Pancreas (tissue), 10 donors: ENCODE data around the gene SCMH1. TPM values are rescaled to one million over a fixed set of nuclear protein-coding genes. Genes with fewer than 3 reads are reported as not detected.

Experiments
- ATAC-seq, 4 donors: fragments of 200-7000 bp; cut with Tn5 transposase; one replicate each; pipeline versions ENCODE4 v1.8.0 to v1.9.1; 2020; ENCODE audit warnings: mild to moderate bottlenecking in 4 of 4, moderate library complexity in 4 of 4
- DNase-seq, 6 donors: peaks; one replicate each; pipeline ENCODE4 v3.0.0-alpha.2; 2020
- FAIRE-seq: peaks from 2 replicates; lab custom pipeline; 2012; peaks lifted over from hg19 to GRCh38; lab: Jason Lieb, UNC
- H3K27ac ChIP-seq, 4 donors: fragments of 200-600 bp; sonication (generic); 1 replicate in 3 of 4; 2 replicates in 1 of 4; pipeline versions ENCODE4 v1.5.0 to v1.8.0; 2020
- H3K27me3 ChIP-seq, 4 donors: fragments of 200-600 bp; one replicate each; pipeline ENCODE4 v1.8.0; 2021
- H3K36me3 ChIP-seq, 3 donors: fragments of 200-600 bp; sonication (generic) in 1 of 3; one replicate each; pipeline versions ENCODE4 v1.5.0 to v1.8.0; 2020 to 2021
- H3K4me1 ChIP-seq, 3 donors: fragments of 200-600 bp; one replicate each; pipeline ENCODE4 v1.8.0; 2021
- H3K4me3 ChIP-seq, 4 donors: fragments of 200-600 bp; sonication (generic) in 2 of 4; one replicate each; pipeline versions ENCODE4 v1.5.0 to v1.8.0; 2020 to 2021
- H3K9me3 ChIP-seq, 4 donors: fragments of 200-600 bp; one replicate each; pipeline ENCODE4 v1.8.0; 2021
- WGBS, 2 donors: extraction: QIAGEN DNeasy Blood & Tissue Kit; methylation state at CpG; one replicate each; pipeline ENCODE4 v1.1.7; 2013; 5-methylcytosine and 5-hydroxymethylcytosine counted together
- intact Hi-C, 3 donors: fragments of 100-400 bp; cut with DNase I; formaldehyde crosslinking; loops; one replicate each; pipeline versions ENCODE4 v1.11.1 to v1.14.2; 2022
- polyA plus RNA-seq, 2 donors: library from polyadenylated mRNA; stranded (reverse); fragments of 200-250 nt; gene quantifications; one replicate each; pipeline ENCODE4 v1.2.3, GENCODE V29; 2013
- total RNA-seq, 6 donors: library from RNA; stranded (reverse); fragmentation: NEBNext Ultra II Directional in 4 of 6; extraction: Animal tissue kit (Norgen Biotek cat#: 25700) in 4 of 6; gene quantifications; one replicate each; pipeline versions ENCODE4 v1.2.1 to v1.2.4, GENCODE V29; 2021 to 2023
- TF ChIP-seq, protein P1 (sequence below), 4 donors: fragments of 200-600 bp; sonication (generic) in 3 of 4; IDR thresholded peaks; one replicate each; pipeline versions ENCODE4 v1.5.0 to v1.8.0; 2021; ENCODE audit warnings: antibody characterized with exemption in 4 of 4
- donor health status: healthy with polysubstance abuse.
- donor health status: DM: no; HTN: no; CAD: no; lungs with moderate emphysema.
- donor health status: DM: no; HTN: no; CAD: no.
- donor health status: control.
- donor health status: control.
- donor health status: Bipolar disorder and iron deficiency.
- donor health status: DM: yes; HTN: yes; CAD: no.
- donor health status: DM: no; HTN: no; CAD: no.
- donor health status: DM: no; HTN: no; CAD: no.
- donor health status: DM: yes; HTN: yes; CAD: no.

SCMH1 gene
- total and polyA plus RNA-seq, 8 donors: 24.5 to 41.9 (median 29.9) TPM

DNA sequence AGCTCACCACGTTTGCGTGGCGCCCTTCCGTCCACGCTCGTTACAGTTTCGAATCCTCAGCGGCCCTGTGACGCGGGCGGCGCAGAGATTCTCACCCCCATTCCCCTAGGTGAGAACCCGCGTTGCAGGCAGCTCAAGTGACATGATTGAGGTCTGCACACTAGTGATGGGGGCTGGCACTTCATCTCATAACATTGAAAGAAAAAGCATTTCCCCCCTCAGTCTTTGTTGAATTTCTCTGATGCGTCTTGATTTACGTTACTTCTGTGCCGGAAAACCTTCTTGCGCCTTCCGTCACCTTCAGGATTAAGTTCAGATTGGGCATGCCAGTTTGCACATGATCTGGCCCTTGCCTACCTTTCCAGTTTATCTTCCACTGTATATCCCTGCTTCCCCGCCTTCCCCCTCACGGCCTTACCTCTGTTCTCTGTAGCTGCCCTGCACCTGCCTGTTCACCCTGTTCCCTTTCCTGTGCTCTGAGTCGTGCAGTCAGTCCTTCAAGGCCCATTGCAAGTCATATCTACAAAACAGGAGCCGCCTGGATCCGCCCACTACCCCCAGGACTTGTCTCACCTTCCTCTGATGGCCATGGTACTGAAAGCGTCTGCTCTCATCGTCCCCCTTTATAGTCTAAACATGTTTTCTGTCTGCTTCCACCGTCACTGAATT lies 261.5 kb downstream of the SCMH1 start:
- H3K27ac ChIP-seq: peak overlapping the region in 2 of 4 donors; percentile 85
- peak overlapping the region; percentile 62 to 95 (median 64) for H3K4me3 ChIP-seq
- DNase-seq (peak in 4 of 6 donors; percentile 20 to 35 (median 26)), ATAC-seq (no peak), FAIRE-seq (no peak)
- peaks cover 4 to 17% (median 16%) of the 10 kb centered on the region in 3 donors for H3K4me1 ChIP-seq
- no peaks in the 10 kb centered on the region for H3K27me3 ChIP-seq
- no peaks in the 10 kb centered on the region for H3K9me3 ChIP-seq
- WGBS, 2 donors: 29 to 35% methylated on average over 27 of the region's 27 CpGs
- TF ChIP-seq, protein P1, sequence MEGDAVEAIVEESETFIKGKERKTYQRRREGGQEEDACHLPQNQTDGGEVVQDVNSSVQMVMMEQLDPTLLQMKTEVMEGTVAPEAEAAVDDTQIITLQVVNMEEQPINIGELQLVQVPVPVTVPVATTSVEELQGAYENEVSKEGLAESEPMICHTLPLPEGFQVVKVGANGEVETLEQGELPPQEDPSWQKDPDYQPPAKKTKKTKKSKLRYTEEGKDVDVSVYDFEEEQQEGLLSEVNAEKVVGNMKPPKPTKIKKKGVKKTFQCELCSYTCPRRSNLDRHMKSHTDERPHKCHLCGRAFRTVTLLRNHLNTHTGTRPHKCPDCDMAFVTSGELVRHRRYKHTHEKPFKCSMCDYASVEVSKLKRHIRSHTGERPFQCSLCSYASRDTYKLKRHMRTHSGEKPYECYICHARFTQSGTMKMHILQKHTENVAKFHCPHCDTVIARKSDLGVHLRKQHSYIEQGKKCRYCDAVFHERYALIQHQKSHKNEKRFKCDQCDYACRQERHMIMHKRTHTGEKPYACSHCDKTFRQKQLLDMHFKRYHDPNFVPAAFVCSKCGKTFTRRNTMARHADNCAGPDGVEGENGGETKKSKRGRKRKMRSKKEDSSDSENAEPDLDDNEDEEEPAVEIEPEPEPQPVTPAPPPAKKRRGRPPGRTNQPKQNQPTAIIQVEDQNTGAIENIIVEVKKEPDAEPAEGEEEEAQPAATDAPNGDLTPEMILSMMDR (IDR thresholded peaks at IDR 0.05): no peak
- intact Hi-C loops: no loop called here
- H3K36me3 ChIP-seq: no peaks in the 10 kb centered on the region

DNA sequence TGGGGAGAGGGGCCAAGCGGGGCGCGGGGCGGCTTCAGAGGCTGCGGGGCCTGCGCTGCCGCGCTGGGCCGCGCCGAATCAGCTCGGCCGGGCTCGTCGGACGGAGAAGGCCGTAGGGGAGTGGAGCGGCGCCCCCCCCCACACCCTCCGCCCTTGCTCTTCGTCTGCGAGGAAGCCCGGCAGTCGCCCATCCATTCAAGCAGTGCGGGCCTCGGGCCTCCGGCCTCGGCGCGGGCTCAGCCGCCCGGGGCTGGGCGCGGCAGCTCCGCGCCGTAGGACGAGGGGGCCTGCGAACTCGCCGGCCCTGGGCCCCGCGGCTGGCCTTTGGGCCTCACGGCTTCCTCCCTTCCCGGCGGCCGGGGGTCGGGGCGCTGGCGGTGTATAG lies 262.0 kb downstream of the SCMH1 start:
- ATAC-seq (peak in 2 of 4 donors; percentile 2 to 28), DNase-seq (no peak), FAIRE-seq (no peak)
- H3K27me3 ChIP-seq: no peaks in the 10 kb centered on the region
- no peaks in the 10 kb centered on the region for H3K36me3 ChIP-seq
- intact Hi-C loops: no loop called here
- peak overlapping the region; percentile 62 to 95 (median 64) for H3K4me3 ChIP-seq
- TF ChIP-seq, protein P1 (IDR thresholded peaks at IDR 0.05): no peak
- H3K27ac ChIP-seq: peak overlapping the region in 2 of 4 donors; percentile 85
- peaks cover 0 to 17% (median 13%) of the 10 kb centered on the region in 3 donors for H3K4me1 ChIP-seq
- no peaks in the 10 kb centered on the region for H3K9me3 ChIP-seq
- WGBS, 2 donors: 0 to 1% methylated on average over 36 to 50 of the region's 50 CpGs

DNA sequence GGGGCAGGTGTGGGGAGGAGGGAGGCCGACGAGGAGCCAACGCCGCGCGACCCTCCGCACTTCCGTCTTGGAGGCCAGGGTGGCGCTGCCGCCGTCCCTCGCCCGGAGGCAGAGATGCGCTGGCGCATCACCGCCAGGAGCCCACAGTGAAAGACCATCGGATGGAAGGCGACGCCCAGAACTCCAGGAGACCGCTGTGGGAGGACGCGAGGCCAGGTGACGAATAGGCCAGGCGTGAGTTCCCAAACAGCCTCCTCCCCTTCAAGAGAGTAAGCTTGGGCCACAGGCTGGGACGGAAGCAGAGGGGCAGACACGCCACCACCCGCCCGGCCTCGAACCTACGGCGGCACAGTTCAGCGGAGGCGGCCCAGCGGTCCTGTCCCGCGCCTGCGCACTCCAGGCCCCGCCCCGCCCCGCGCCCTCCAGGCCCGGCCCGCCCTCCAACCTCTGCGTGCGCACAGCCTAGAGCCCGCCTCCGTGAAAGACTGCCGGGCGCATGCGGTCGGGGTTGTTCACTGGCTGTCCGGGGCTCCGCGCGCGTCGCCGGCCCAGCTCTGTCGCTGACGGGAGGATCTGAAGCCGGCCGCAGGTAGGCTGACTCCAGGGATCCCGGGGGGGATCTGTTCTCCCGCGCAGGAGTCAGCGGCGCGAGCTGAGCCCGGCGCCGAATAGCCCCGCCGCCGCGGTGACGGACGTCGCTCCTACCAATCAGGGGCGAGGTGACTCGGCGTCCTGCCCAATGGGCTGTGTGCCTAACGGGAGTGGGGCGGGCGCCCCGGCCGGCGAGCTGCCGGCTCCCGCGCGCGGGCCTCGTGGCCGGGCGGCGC lies 262.7 kb downstream of the SCMH1 start, which contains the start of gene CTPS1:
TSS of gene CTPS1 (plus strand) at position 456 of the 827 bp plus-strand sequence. CDS start 3,595 bp downstream, outside the sequence.
- H3K27me3 ChIP-seq: no peaks in the 10 kb centered on the region
- H3K4me3 ChIP-seq: peak within 1 kb of the TSS; percentile 62 to 95 (median 64)
- WGBS, 2 donors: 1% methylated on average over 60 to 96 of the region's 96 CpGs
- FAIRE-seq (no peak), DNase-seq (peak; percentile 93 to 99 (median 98)), ATAC-seq (peak; percentile 93 to 96 (median 94))
- intact Hi-C loops: no loop called here
- H3K9me3 ChIP-seq: no peaks in the 10 kb centered on the region
- H3K4me1 ChIP-seq: peaks cover 0 to 17% (median 13%) of the 10 kb centered on the region in 3 donors
- TF ChIP-seq, protein P1 (IDR thresholded peaks at IDR 0.05): no peak
- peak within 1 kb of the TSS; percentile 83 to 85 (median 85) for H3K27ac ChIP-seq
- H3K36me3 ChIP-seq: no peaks in the 10 kb centered on the region

DNA sequence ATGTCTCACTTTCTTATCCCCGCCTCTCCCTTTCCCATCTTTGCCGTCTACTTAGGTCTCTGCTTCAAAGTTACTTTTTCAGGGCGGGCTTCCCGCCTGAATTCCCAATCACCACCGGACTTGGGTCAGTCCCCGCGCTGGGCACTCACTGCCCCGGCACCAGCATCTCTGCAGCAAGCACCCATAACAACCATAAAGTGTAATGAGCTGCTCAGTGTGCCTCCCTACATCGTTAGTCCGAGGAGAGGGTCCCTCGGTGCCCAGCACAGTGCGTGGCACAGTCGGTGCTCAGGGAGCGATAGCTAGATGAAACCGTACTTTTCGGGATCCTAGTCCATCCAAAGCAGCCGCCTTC lies 263.2 kb downstream of the SCMH1 start:
- TF ChIP-seq, protein P1 (IDR thresholded peaks at IDR 0.05): no peak
- 41 to 45% methylated on average over 17 of the region's 17 CpGs for WGBS, 2 donors
- H3K36me3 ChIP-seq: no peaks in the 10 kb centered on the region
- FAIRE-seq (no peak), ATAC-seq (no peak), DNase-seq (no peak)
- H3K27me3 ChIP-seq: no peaks in the 10 kb centered on the region
- H3K4me3 ChIP-seq: peak overlapping the region; percentile 62 to 95 (median 64)
- intact Hi-C loops: no loop called here
- peaks cover 0 to 17% (median 13%) of the 10 kb centered on the region in 3 donors for H3K4me1 ChIP-seq
- H3K27ac ChIP-seq: peak overlapping the region; percentile 83 to 85 (median 85)
- H3K9me3 ChIP-seq: no peaks in the 10 kb centered on the region
